ENCODE measurements around the gene TRIM40. TPM values are rescaled to one million over a fixed set of nuclear protein-coding genes. Genes with fewer than 3 reads are reported as not detected.

TRIM40 gene
- total RNA-seq, 1 donor from 2014 or later: not detected

GRCh38 chr6:30101444-30102413 lies 34.2 kb upstream of the TRIM40 start:
- H3K27ac Mint-ChIP-seq (ENCODE audit: unreplicated experiment): peak overlapping the region; percentile 61
- H3K4me1 Mint-ChIP-seq (ENCODE audit: low read depth): peaks cover 28% of the 10 kb centered on the region
- peaks cover 2% of the 10 kb centered on the region for H3K36me3 Mint-ChIP-seq (ENCODE audit: low read depth)
- H3K27me3 Mint-ChIP-seq (ENCODE audit: low read depth): peaks cover 43% of the 10 kb centered on the region
- peak overlapping the region; percentile 74 for H3K4me3 Mint-ChIP-seq (ENCODE audit: unreplicated experiment)
- TF ChIP-seq CTCF (IDR thresholded peaks at IDR 0.05): peak; percentile 67
- peak; percentile 95 for DNase-seq (ENCODE audit: low spot score)
- no peaks in the 10 kb centered on the region for H3K9me3 Mint-ChIP-seq (ENCODE audit: low read depth)

GRCh38 chr6:30102414-30102969 lies 33.4 kb upstream of the TRIM40 start:
- Mint-ChIP-seq H3K27ac (ENCODE audit: unreplicated experiment) (peak overlapping the region; percentile 46), H3K36me3 (ENCODE audit: low read depth) (peaks cover 2% of the 10 kb centered on the region), H3K4me3 (ENCODE audit: unreplicated experiment) (peak overlapping the region; percentile 74), H3K4me1 (ENCODE audit: low read depth) (peaks cover 28% of the 10 kb centered on the region), H3K9me3 (ENCODE audit: low read depth) (no peaks in the 10 kb centered on the region), H3K27me3 (ENCODE audit: low read depth) (peaks cover 37% of the 10 kb centered on the region)
- no peak for TF ChIP-seq CTCF (IDR thresholded peaks at IDR 0.05)
- no peak for DNase-seq (ENCODE audit: low spot score)

- H3K27me3 Mint-ChIP-seq (ENCODE audit: low read depth): peaks cover 37% of the 10 kb centered on the region
- H3K9me3 Mint-ChIP-seq (ENCODE audit: low read depth): no peaks in the 10 kb centered on the region
- DNase-seq (ENCODE audit: low spot score): no peak
- peaks cover 3% of the 10 kb centered on the region for H3K36me3 Mint-ChIP-seq (ENCODE audit: low read depth)
- H3K4me3 Mint-ChIP-seq (ENCODE audit: unreplicated experiment): peak overlapping the region; percentile 70
- peak; percentile 93 for TF ChIP-seq CTCF (IDR thresholded peaks at IDR 0.05)
- peaks cover 28% of the 10 kb centered on the region for H3K4me1 Mint-ChIP-seq (ENCODE audit: low read depth)
- H3K27ac Mint-ChIP-seq (ENCODE audit: unreplicated experiment): peak overlapping the region; percentile 19
Observed at GRCh38 chr6:30102970-30103871, 32.7 kb upstream of the TRIM40 start.

- Mint-ChIP-seq H3K4me3 (ENCODE audit: unreplicated experiment) (peak overlapping the region; percentile 70), H3K9me3 (ENCODE audit: low read depth) (no peaks in the 10 kb centered on the region), H3K27ac (ENCODE audit: unreplicated experiment) (no peak overlapping the region), H3K4me1 (ENCODE audit: low read depth) (peaks cover 28% of the 10 kb centered on the region), H3K27me3 (ENCODE audit: low read depth) (peaks cover 35% of the 10 kb centered on the region), H3K36me3 (ENCODE audit: low read depth) (peaks cover 3% of the 10 kb centered on the region)
- no peak for TF ChIP-seq CTCF (IDR thresholded peaks at IDR 0.05)
- DNase-seq (ENCODE audit: low spot score): no peak
Observed at GRCh38 chr6:30103872-30104179, 32.1 kb upstream of the TRIM40 start.

GRCh38 chr6:30104661-30105060 lies 31.3 kb upstream of the TRIM40 start:
- no peak for DNase-seq (ENCODE audit: low spot score)
- Mint-ChIP-seq H3K36me3 (ENCODE audit: low read depth) (peaks cover 3% of the 10 kb centered on the region), H3K27ac (ENCODE audit: unreplicated experiment) (no peak overlapping the region), H3K4me1 (ENCODE audit: low read depth) (peaks cover 28% of the 10 kb centered on the region), H3K4me3 (ENCODE audit: unreplicated experiment) (no peak overlapping the region), H3K9me3 (ENCODE audit: low read depth) (no peaks in the 10 kb centered on the region), H3K27me3 (ENCODE audit: low read depth) (peaks cover 31% of the 10 kb centered on the region)
- TF ChIP-seq CTCF (IDR thresholded peaks at IDR 0.05): no peak
